Ramos (cell line): ENCODE results near the gene CNTNAP3B.
"Not testable (repeated sequence)": the region's sequence is repeated elsewhere in the genome, so short reads cannot be mapped to it uniquely, and the experiment has no call there.

Experiments
- in situ Hi-C: fragments of 300-500 bp; cut with MboI; formaldehyde crosslinking; loops from one replicate; pipeline ENCODE4 v1.14.3; 2022; ENCODE audit warnings: low sequenced_read_pairs; ENCODE audit not compliant: unreplicated experiment

CNTNAP3B gene

DNA sequence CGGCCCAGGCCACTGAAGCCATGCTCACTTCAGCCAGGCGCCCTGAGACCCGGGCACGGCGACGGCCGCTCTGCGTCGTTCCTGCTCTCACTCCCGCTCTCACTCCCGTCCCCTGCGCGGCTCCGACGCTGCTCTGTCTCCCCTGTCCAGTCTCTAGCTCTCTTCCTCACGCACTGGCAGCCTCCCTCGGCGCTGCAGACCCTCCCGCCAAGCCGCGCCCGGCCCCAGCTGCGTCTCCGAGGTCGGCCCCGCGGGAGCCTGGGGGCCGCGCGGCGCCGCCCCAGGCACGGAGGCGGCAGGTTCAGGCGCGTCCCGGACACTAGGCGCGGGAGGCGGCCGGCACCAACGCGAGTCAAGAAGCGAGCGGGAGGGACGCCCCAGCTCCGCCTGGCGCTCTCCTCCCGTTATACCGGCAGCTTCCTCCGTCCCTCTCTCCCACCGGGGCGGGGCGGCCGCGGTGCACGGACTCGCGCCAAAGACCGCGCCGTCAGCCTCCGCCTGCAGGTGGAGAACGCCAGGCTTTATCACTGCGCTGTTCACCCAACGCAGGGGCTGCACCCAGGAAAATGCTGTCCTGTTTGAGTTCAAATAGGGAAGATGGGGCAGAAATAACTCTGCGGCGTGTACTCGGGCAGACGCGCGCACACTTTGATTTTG is at the start of gene CNTNAP3B:
TSS of gene CNTNAP3B (minus strand) at position 354 of the 657 bp plus-strand sequence. CDS start at position 22, 332 bp downstream.
- in situ Hi-C loops = not testable (repeated sequence)

DNA sequence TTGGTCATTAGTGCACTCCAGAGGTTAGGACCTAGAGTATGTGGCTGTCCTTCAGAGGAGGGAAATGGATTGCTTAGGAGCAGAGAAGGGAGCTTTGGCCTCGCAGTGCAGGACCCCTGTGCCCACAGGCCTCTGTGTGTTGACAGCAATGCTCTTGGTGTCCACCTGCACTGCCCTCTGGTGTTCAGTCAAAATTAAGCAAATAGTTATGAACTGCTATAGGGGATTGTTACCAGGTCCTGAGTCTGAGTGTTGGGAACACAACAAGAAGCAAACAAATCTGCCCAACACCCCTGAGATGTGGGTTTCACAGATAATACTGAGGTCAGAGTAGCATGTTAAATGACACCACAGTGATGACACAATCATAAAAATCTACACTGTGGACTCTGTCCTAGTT is 31.1 kb upstream of the CNTNAP3B start:
- in situ Hi-C loops = not testable (repeated sequence)

DNA sequence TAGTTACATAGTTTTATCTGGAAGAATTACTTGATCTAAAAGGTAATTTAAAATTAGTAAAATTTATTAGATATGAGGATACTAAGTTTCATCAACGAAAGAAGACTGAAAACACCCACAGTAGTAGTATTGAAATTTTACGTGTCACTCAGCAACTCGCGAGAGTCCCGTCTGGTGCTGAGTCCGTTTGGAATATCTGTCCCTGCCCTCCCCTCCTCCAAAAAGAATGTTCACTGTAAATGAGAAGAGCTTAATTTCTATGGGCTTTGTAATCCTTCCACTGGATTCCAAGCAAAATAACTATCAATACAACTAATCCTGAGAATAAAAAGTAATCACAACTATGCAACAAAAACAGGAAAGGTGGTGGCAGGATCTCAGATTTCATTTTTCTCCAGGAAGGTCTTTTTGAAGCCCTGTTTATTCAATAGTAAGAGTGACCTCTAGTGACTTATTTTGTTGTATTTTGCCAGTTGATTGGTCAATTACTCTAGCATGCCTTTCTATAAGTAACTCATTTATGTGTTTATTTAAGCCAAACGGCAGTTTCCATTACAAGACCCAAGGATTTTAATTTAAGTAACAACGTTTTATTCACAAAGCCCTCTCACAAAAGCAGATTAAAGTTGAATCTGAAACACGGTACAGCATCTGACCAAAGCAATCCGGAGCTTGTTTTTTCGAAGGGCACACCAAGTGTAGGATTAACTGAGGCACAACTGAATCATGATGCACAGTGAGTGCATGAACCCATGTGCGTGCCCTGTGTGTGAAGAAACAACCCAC is 2.0 kb downstream of the CNTNAP3B start:
- in situ Hi-C loops = not testable (repeated sequence)

DNA sequence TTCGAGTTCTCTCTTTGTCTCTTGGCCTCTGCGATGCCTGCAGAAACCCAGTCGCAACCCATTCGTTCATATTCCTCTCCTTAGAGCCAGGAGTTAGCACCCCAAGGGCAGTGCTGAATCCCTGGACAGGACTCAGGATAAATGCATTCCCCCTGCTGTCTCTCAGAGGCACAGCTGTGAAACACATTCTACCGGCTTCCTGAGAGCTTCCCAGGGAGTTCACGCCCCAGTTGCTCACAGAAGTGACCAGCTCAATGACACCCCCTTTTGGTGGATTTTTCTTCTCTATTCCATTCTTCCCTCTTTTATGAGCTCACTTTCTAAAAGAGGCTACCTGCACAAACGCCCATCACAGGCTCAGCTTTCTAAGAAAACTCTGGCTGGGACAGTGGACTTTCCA is 8.2 kb downstream of the CNTNAP3B start:
- in situ Hi-C loops = not testable (repeated sequence)

DNA sequence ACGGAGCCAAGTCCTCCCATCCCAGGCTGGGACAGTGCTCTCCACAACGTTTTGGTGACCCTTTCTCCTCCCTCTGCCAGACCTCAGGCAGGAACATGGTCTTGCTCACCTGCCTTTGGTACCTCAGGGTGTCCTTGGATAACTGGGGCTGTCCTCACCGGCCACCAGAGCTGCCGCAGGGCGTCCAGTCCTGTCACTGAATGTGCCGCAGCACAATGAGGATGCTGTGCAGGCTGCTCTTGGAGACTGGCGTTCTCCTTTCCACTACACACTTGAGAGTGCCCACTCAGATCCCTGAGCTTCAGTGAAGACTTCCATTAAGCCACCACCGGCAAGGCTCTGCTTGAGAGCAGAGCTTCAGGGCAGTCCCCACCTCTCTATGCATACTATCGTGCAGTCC is 33.3 kb downstream of the CNTNAP3B start:
- in situ Hi-C loops = not testable (repeated sequence)

DNA sequence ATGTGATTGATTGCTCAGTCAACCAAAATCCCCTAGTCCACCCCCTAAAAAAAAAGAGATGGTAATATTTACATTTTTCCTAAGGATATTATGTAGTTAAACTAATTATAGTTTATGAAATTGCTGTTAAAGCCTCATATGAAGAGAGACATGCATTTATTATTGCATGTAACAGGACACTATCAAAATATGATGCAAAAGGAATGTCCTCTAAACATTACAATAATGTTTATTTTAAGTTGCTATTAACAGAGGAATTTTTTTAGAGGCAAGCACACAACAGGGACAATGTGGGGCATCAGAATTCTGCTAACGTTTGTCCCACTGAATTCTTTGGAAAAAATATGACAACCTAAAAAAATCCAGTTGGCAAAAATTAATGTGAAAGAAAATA is 44.7 kb downstream of the CNTNAP3B start:
- in situ Hi-C loops = not testable (repeated sequence)

DNA sequence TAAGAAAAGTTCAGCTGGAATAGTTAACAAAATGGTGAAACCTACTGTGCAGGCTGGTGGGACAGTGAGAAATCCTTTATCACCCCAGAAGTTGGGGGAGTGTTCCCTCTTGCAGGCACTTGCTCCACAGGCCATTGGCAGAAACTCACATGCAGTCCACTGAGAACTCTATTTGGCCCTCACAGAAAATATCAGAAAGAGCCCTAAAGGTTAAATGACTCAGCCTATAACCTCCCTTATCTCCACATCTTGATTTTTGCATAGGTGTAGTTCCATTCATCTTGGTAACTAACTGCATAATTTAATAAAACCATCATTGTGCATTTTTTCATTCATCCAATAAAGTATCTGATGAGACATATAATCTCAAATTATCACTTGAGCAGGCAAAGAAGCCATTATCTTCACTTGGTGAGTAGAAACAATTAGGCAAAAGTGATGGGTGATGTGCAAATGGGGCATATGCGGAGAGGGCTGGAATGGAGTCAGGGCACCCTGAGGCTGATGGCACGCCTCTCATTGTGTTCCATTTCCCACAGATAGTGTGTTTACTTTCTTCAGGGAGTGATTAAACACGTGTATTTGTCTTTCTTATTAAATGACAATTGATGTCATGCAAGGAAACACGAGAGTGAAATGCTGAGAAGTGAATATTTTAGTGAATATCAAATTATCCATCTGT is 45.2 kb downstream of the CNTNAP3B start:
- in situ Hi-C loops = not testable (repeated sequence)

DNA sequence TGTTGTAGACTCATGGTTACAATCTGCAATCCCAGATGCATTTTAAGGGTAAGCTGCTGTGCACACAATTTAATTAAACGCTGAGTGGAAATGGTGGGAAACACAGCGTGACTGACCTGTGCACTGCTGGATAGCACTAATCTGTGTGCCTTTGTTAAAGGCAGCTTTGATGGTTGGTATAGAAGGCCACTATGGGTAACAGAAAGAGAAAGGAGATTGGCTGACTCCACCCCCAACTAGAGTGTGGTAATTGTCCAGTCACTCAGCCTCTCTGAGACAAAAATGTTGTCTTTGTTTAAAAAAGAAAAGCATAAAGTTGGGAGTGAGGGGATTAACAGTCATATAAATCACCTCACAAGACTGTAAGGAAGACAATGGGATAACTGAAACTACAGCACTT is 48.9 kb downstream of the CNTNAP3B start:
- in situ Hi-C loops = not testable (repeated sequence)

DNA sequence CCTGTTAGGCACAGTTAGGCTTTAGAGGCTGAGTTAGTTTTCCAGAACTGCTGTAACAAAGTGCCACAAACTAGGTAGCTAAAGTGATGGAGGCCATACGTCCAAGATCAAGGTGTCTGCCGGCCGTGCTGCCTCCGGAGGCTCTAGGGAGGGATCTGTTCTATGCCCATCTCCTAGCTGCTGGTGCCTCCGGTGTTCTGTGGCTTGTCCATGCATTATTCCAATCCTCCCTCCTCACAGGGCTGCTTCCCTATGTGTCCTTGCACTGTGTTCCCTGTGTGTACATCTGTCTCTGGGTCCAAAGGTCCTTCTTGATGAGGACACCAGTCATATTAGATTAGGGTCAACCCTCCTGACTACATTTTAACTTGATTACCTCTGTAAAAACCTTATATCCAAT is 54.4 kb downstream of the CNTNAP3B start:
- in situ Hi-C loops = not testable (repeated sequence)

DNA sequence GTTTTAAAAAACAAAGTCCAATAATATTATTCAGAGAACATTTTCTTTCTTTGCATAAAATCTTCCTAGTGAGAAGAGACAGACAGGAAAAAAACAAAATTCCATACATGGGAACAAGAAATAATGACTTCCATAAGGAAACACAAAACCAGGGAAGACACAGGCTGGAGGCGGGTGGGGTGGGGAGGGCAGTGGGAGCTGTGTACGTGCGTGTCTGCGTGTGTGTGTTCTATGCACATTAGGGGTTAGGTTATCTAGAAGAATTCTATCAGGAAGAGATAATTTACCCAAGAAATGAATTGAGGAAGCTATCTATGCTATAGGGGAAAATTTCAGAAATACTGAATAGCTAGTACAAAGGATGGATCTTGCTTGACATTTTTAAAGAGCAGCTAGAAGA is 58.2 kb downstream of the CNTNAP3B start:
- in situ Hi-C loops = not testable (repeated sequence)

DNA sequence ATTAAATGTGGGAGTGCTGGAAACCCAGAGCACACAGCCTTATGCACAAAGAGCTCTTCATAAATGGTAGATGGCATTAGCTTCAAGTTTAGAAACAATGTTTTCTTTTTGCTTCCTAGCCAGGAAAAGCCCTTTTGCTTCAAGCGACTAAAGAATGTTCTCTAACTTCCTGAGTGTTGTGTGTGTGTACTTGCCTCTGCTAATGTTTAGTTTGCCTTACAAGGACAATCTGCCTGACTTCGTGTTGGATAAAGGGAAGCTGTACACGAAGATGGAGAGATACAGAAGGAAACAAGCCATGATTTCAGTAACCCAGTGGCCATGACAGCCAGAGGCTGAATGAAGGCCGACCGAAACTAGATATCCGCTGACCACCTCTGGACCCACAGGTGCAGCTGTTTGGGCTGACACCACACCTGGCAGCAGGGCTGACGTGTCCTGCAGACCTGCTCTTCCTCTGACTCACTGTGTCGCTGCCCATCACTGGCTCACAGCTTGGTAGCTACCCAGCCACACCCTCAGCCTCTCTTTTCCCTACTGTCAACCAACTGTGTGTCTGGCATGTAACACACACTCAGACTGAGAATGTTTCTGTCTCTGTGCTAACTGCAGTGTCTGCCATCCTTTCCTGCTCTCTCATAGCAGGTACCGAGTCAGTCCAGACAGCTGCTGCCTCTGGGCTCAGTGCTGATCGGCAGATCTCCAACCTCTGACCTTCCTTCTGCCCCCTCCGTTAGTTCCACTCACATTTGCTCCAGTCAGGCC is 59.0 kb downstream of the CNTNAP3B start:
- in situ Hi-C loops = not testable (repeated sequence)

DNA sequence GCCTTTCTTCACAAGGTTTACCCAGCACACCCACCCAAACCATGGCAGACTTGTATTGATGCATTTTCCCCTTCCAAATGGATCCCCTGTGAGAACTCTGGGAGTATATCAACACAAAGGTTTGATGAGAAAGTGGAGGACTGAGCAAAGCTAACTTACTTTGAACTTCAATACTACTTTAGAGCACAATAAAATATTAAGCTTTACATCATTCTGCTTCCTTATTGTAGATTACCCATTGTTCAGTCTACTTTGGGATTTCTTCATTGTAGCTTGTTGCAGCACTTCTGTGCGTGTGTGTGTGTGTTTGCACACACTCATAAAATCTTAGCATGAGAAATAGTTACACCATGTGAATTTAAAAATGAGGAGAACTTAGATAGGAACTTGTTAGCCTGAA is 75.4 kb downstream of the CNTNAP3B start:
- in situ Hi-C loops = not testable (repeated sequence)

DNA sequence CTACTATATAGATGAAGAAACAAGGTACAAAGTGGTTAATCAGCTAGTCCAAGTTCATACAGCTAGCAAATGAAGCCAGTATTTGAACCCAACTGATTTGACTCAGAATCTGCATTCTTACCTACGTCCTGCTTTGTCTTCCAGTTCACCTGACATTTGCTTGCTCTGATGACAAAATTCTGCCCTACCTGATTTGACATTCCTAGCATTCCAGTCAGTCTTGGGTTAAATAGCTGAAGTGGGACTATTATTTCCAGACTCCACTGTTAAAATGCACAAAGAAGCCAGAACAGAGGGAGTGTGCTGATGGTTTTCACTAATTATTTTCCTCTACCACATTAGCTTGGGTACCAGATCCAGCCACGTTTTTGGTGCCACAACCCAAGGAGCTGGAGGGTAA is 78.5 kb downstream of the CNTNAP3B start:
- in situ Hi-C loops = not testable (repeated sequence)

DNA sequence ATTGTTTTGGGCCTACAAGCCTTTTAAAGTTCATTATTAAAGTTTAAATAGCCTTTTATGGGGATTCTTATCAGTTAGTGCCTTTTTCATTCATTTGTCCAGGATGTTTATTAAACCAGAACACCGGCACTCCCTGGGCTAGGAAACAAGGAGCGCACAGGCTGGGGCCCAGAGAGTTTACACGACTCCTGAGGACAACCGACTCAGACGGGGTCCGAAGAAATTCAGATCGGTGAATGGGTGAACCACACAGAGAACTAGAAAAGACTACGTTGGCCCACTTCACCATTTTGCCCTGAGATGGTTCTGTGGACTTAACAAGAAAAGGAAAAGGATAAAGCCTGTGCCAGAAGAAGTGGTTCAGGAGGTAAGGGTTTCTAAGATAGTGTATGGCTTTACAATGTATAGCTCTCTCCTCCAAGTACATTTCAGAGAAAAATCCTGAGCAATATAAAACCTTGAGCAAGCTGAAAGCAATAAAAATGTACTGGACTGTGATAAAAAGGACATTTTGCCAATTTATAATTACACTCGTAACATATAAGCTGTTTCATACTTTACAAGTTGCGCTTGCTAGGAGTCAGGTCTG is 84.7 kb downstream of the CNTNAP3B start:
- in situ Hi-C loops = not testable (repeated sequence)

DNA sequence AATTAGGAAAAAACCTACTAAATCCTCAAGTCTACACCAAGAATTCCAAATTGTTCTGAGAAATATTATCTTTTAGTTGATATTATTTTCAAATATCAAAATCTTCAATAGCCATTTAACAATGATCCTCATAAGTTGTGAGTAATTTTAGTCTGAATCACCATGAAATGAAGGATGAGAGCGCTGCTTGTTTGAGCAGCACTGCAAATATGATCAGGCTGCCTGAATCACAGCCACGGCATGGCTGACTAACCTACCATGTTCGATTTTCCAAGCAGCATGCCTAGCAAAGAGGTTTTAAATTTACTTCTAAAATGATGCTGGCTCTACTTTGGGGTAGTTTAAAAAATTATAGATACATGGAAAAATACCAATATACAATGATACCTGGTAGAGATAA is 95.7 kb downstream of the CNTNAP3B start:
- in situ Hi-C loops = not testable (repeated sequence)

DNA sequence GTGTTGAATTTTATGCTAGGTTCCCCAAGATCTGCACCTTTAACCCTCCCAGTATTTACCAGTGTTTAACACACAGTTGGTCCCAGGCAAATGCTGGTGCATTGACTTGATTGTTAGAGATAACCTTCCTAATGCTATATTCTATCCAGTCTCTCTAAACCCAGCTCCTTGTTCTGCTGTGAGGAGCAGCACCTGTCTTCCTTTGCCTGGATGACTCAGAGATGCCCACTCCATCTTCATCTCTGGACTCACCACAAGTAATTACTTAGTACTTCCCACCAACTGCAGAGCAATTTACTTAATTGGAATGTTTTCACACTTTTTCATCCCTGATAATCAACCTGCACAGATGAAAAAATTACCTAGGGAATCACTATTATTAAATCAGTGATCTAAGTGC is 108.6 kb downstream of the CNTNAP3B start:
- in situ Hi-C loops = not testable (repeated sequence)

DNA sequence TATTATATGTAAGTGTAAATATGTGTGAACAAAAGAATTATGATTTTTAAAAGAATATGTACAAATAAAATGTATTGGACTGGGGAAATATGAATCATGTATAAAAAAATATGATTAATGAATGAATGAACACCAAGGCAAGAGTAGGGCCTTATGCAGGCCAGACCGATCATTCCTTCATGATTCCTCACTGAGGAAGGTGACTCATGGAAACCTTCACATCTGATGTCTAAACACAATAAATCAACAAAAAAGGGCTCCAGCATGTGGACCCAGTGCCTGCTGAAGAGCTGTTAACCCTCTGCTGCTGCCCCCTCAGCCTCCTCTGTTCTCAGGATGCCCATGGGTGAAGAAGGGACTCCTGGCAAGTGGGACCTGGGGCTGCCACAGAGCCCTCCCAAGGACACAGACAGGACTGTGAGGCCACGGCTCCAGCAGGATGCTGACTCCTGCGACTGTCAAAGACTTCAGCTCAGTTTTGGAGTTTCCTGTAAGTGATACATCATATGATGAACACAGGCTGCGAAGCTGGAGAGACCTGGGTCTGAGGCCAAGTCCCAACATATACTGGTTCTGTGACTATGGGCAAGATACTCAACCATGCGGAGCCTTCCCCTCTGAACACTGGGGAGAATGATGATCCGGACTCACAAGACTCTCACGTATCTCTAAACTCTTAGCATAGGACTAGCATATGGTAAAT is 110.9 kb downstream of the CNTNAP3B start:
- in situ Hi-C loops = not testable (repeated sequence)

DNA sequence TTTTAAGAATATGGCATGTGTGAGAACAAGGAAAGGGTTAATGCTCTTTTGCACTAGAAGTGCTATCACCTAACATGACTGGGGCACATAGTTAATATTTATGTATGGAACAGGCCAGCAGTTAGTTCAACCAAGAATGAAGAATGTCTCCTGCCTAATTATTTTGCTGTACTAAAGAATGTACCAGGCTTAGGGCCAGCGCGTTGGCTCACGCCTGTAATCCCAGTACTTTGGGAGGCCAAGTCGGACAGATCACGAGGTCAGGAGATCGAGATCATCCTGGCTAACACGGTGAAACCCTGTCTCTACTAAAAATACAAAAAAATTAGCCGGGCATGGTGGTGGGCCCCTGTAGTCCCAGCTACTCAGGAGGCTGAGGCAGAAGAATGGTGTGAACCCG is 114.9 kb downstream of the CNTNAP3B start:
- in situ Hi-C loops = not testable (repeated sequence)

DNA sequence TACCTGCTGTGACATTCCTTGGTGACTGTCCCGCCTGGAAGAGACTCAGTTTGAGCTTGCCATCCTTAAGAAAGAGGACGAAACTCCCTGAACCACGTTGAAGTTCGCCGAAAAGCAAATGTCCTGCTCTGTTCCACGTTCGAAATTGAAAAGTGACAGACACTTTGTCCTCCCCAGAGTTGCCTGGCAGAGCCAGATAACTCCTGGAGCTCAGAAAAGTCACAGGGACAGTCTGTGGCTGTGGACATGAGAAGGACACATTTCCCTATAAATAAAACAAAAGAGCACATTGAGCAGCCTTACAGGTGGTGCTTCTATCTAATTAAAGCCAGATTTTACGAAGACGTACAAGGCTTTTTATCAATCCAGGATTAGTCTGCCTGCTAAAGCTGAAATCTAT is 137.6 kb downstream of the CNTNAP3B start:
- in situ Hi-C loops = not testable (repeated sequence)
